ENCODE measurements around the gene PRICKLE4. TPM values are rescaled to one million over a fixed set of nuclear protein-coding genes. Genes with fewer than 3 reads are reported as not detected.

PRICKLE4 gene
- total and polyA plus RNA-seq, 2 experiments from 2014 or later = 2.1 TPM; not detected in 1

- peak within 1 kb of the TSS; percentile 67 for H3K4me2 ChIP-seq (ENCODE audit: unreplicated experiment)
- peaks cover 7% of the 10 kb centered on the region; the same call in 1 of the 2 replicates for H3K79me2 ChIP-seq (ENCODE audit: insufficient read depth)
- TF ChIP-seq EZH2phosphoT487 (IDR thresholded peaks at IDR 0.05; ENCODE audit: insufficient read depth, low read depth) (no peak), EZH2 (IDR thresholded peaks at IDR 0.05; ENCODE audit: insufficient read depth, poor library complexity, severe bottlenecking) (no peak)
- no peaks in the 10 kb centered on the region for H3K9me3 ChIP-seq (ENCODE audit: low read depth)
- in situ Hi-C loops (cut with MboI) = no loop called here
- H3K4me3 ChIP-seq = peak within 1 kb of the TSS; percentile 77
- peak; percentile 96 for DNase-seq
- peaks cover 12% of the 10 kb centered on the region for H3K4me1 ChIP-seq (ENCODE audit: insufficient read depth)
- peak within 1 kb of the TSS; percentile 51; the same call in 1 of the 2 replicates for H3K27ac ChIP-seq
- no peaks in the 10 kb centered on the region for H3K36me3 ChIP-seq (ENCODE audit: low read depth)
- H3F3A ChIP-seq (ENCODE audit: insufficient read depth) = 0 out of 2 replicates have a peak, but pooled peaks cover 4% of the 10 kb centered on the region
- H4K20me1 ChIP-seq (ENCODE audit: insufficient read depth) = no peaks in the 10 kb centered on the region
- H3K9ac ChIP-seq = peak within 1 kb of the TSS; percentile 70
- H3K9me2 ChIP-seq (ENCODE audit: insufficient read depth) = no peaks in the 10 kb centered on the region
- no peaks in the 10 kb centered on the region for H3K27me3 ChIP-seq (replicated peaks; ENCODE audit: insufficient read depth)
- peak within 1 kb of the TSS; percentile 82 for H2AFZ ChIP-seq
- 7 to 8% methylated on average over 18 to 26 of the region's 50 CpGs for WGBS, 2 experiments (ENCODE audit: low coverage in 1 of 2, low lambda C conversion rate in 2 of 2, missing lambda C conversion rate in 2 of 2)
Measured at GRCh38 chr6:41735427-41736185, 45.0 kb upstream of the PRICKLE4 start, which contains the start of gene TFEB. TFEB (minus strand) TSS chr6:41735608; CDS start chr6:41691213, 44,395 bp downstream.

- H3K9me3 ChIP-seq (ENCODE audit: low read depth) = no peaks in the 10 kb centered on the region
- H3K9me2 ChIP-seq (ENCODE audit: insufficient read depth) = no peaks in the 10 kb centered on the region
- no peaks in the 10 kb centered on the region for H3K36me3 ChIP-seq (ENCODE audit: low read depth)
- no peaks in the 10 kb centered on the region for H4K20me1 ChIP-seq (ENCODE audit: insufficient read depth)
- in situ Hi-C loops (cut with MboI) = no loop called here
- H3K4me1 ChIP-seq (ENCODE audit: insufficient read depth) = peaks cover 7% of the 10 kb centered on the region
- peaks cover 7% of the 10 kb centered on the region; the same call in 1 of the 2 replicates for H3K79me2 ChIP-seq (ENCODE audit: insufficient read depth)
- peak overlapping the region; percentile 77 for H2AFZ ChIP-seq
- TF ChIP-seq EZH2phosphoT487 (IDR thresholded peaks at IDR 0.05; ENCODE audit: insufficient read depth, low read depth) (no peak), EZH2 (IDR thresholded peaks at IDR 0.05; ENCODE audit: insufficient read depth, poor library complexity, severe bottlenecking) (no peak)
- 0 out of 2 replicates have a peak, but pooled peaks cover 4% of the 10 kb centered on the region for H3F3A ChIP-seq (ENCODE audit: insufficient read depth)
- DNase-seq = peak; percentile 27
- no peak overlapping the region for H3K4me3 ChIP-seq
- no peaks in the 10 kb centered on the region for H3K27me3 ChIP-seq (replicated peaks; ENCODE audit: insufficient read depth)
- WGBS, 2 experiments (ENCODE audit: low coverage in 1 of 2, low lambda C conversion rate in 2 of 2, missing lambda C conversion rate in 2 of 2) = 28 to 36% methylated on average over 4 to 6 of the region's 6 CpGs
- H3K27ac ChIP-seq = no peak overlapping the region
- H3K4me2 ChIP-seq (ENCODE audit: unreplicated experiment) = no peak overlapping the region
- H3K9ac ChIP-seq = no peak overlapping the region
Measured at GRCh38 chr6:41736186-41736733, 44.3 kb upstream of the PRICKLE4 start.

- 83 to 91% methylated on average over 12 to 13 of the region's 13 CpGs for WGBS, 2 experiments (ENCODE audit: low coverage in 1 of 2, low lambda C conversion rate in 2 of 2, missing lambda C conversion rate in 2 of 2)
- H3K4me3 ChIP-seq = no peak overlapping the region
Measured at GRCh38 chr6:41736800-41737555, 43.6 kb upstream of the PRICKLE4 start.

GRCh38 chr6:41737591-41738130 lies 42.9 kb upstream of the PRICKLE4 start:
- peaks cover 6% of the 10 kb centered on the region for H3K4me1 ChIP-seq (ENCODE audit: insufficient read depth)
- H3F3A ChIP-seq (ENCODE audit: insufficient read depth) = 0 out of 2 replicates have a peak, but pooled peaks cover 4% of the 10 kb centered on the region
- TF ChIP-seq EZH2phosphoT487 (IDR thresholded peaks at IDR 0.05; ENCODE audit: insufficient read depth, low read depth) (no peak), EZH2 (IDR thresholded peaks at IDR 0.05; ENCODE audit: insufficient read depth, poor library complexity, severe bottlenecking) (no peak)
- no peak overlapping the region for H3K4me3 ChIP-seq
- H3K36me3 ChIP-seq (ENCODE audit: low read depth) = no peaks in the 10 kb centered on the region
- H3K9ac ChIP-seq = no peak overlapping the region
- in situ Hi-C loops (cut with MboI) = no loop called here
- peaks cover 4% of the 10 kb centered on the region; the same call in 1 of the 2 replicates for H3K79me2 ChIP-seq (ENCODE audit: insufficient read depth)
- H3K9me3 ChIP-seq (ENCODE audit: low read depth) = no peaks in the 10 kb centered on the region
- no peaks in the 10 kb centered on the region for H3K27me3 ChIP-seq (replicated peaks; ENCODE audit: insufficient read depth)
- DNase-seq = no peak
- H4K20me1 ChIP-seq (ENCODE audit: insufficient read depth) = no peaks in the 10 kb centered on the region
- no peaks in the 10 kb centered on the region for H3K9me2 ChIP-seq (ENCODE audit: insufficient read depth)
- WGBS, 2 experiments (ENCODE audit: low coverage in 1 of 2, low lambda C conversion rate in 2 of 2, missing lambda C conversion rate in 2 of 2) = 64 to 69% methylated on average over 6 of the region's 6 CpGs
- H3K27ac ChIP-seq = no peak overlapping the region
- no peak overlapping the region for H3K4me2 ChIP-seq (ENCODE audit: unreplicated experiment)
- no peak overlapping the region for H2AFZ ChIP-seq

More at GRCh38 chr6:41736800-41737555, 43.6 kb upstream of the PRICKLE4 start:
- 0 out of 2 replicates have a peak, but pooled peaks cover 4% of the 10 kb centered on the region for H3F3A ChIP-seq (ENCODE audit: insufficient read depth)
- no peak for TF ChIP-seq EZH2 (IDR thresholded peaks at IDR 0.05; ENCODE audit: insufficient read depth, poor library complexity, severe bottlenecking)
- no peak for TF ChIP-seq EZH2phosphoT487 (IDR thresholded peaks at IDR 0.05; ENCODE audit: insufficient read depth, low read depth)
- no peaks in the 10 kb centered on the region for H3K27me3 ChIP-seq (replicated peaks; ENCODE audit: insufficient read depth)
- no peak overlapping the region for H2AFZ ChIP-seq
- H3K27ac ChIP-seq = no peak overlapping the region
- no peaks in the 10 kb centered on the region for H3K9me2 ChIP-seq (ENCODE audit: insufficient read depth)
- H3K9me3 ChIP-seq (ENCODE audit: low read depth) = no peaks in the 10 kb centered on the region
- H4K20me1 ChIP-seq (ENCODE audit: insufficient read depth) = no peaks in the 10 kb centered on the region
- in situ Hi-C loops (cut with MboI) = no loop called here
- DNase-seq = no peak
- H3K79me2 ChIP-seq (ENCODE audit: insufficient read depth) = peaks cover 7% of the 10 kb centered on the region; the same call in 1 of the 2 replicates
- H3K4me2 ChIP-seq (ENCODE audit: unreplicated experiment) = no peak overlapping the region
- no peaks in the 10 kb centered on the region for H3K36me3 ChIP-seq (ENCODE audit: low read depth)
- peaks cover 7% of the 10 kb centered on the region for H3K4me1 ChIP-seq (ENCODE audit: insufficient read depth)
- no peak overlapping the region for H3K9ac ChIP-seq

All from GM23248 (cell line).